Peyer's patch (tissue), 4 donors: ENCODE results near the gene CBX4.
A peak's percentile ranks its signal among the peaks of the same experiment; 100 is the strongest.

Experiments
- POLR2A ChIP-seq, 2 donors: fragments of 450-650 bp; IDR thresholded peaks; one replicate each; pipeline ENCODE4 v1.5.1; 2017; ENCODE audit warnings: antibody characterized with exemption in 2 of 2, mild to moderate bottlenecking in 2 of 2, moderate library complexity in 2 of 2
- TF ChIP-seq, protein P1 (sequence below), 6 experiments: fragments of 450-650 bp in 4 of 6; fragments of 200-600 bp in 2 of 6; sonication (generic) in 1 of 6; IDR thresholded peaks; one replicate each; pipeline ENCODE4 v1.5.1; 2017 to 2019; ENCODE audit warnings: antibody characterized with exemption in 6 of 6, mild to moderate bottlenecking in 3 of 6, moderate library complexity in 1 of 6

DNA sequence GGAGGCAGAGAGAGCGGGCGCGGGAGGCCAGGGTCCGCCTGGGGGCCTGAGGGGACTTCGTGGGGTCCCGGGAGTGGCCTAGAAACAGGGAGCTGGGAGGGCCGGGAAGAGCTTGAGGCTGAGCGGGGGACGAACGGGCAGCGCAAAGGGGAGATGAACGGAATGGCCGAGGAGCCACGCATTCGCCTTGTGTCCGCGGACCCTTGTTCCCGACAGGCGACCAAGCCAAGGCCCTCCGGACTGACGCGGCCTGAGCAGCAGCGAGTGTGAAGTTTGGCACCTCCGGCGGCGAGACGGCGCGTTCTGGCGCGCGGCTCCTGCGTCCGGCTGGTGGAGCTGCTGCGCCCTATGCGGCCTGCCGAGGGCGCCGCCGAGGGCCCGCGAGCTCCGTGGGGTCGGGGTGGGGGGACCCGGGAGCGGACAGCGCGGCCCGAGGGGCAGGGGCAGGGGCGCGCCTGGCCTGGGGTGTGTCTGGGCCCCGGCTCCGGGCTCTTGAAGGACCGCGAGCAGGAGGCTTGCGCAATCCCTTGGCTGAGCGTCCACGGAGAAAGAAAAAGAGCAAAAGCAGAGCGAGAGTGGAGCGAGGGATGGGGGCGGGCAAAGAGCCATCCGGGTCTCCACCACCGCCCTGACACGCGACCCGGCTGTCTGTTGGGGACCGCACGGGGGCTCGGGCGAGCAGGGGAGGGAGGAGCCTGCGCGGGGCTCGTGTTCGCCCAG lies 1.2 kb upstream of the CBX4 start:
- TF ChIP-seq, protein P1, sequence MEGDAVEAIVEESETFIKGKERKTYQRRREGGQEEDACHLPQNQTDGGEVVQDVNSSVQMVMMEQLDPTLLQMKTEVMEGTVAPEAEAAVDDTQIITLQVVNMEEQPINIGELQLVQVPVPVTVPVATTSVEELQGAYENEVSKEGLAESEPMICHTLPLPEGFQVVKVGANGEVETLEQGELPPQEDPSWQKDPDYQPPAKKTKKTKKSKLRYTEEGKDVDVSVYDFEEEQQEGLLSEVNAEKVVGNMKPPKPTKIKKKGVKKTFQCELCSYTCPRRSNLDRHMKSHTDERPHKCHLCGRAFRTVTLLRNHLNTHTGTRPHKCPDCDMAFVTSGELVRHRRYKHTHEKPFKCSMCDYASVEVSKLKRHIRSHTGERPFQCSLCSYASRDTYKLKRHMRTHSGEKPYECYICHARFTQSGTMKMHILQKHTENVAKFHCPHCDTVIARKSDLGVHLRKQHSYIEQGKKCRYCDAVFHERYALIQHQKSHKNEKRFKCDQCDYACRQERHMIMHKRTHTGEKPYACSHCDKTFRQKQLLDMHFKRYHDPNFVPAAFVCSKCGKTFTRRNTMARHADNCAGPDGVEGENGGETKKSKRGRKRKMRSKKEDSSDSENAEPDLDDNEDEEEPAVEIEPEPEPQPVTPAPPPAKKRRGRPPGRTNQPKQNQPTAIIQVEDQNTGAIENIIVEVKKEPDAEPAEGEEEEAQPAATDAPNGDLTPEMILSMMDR (IDR thresholded peaks at IDR 0.05) = peak in 3 of 6 experiments; percentile 31 to 45 (median 33)
- TF ChIP-seq POLR2A (IDR thresholded peaks at IDR 0.05) = no peak
